K562 (cell line): ENCODE data around the gene RNF123. TPM values are rescaled to one million over a fixed set of nuclear protein-coding genes. Genes with fewer than 3 reads are reported as not detected.

Experiments used
- ATAC-seq: fragments of 200-7000 bp; cut with Tn5 transposase; 3 replicates; pipeline ENCODE4 v1.9.1; 2020; ENCODE audit warnings: moderate library complexity
- BruUV-seq: library from RNA; stranded (reverse); fragments of 400-500 nt; replicated peaks from 2 replicates; lab custom pipeline; 2021; lab: Mats Ljungman, UMichigan
- CTCF ChIA-PET: fragments of 300-600 bp; formaldehyde crosslinking; extraction: SDS; loops from one replicate; lab custom pipeline; 2021; ENCODE audit warnings: low intra/inter-chr PET ratio; lab: Yijun Ruan, JAX
- POLR2A ChIA-PET: fragments of 300-600, 350-650 bp; sonication (Branson Sonifier 250); formaldehyde crosslinking; extraction: SDS; loops from one replicate; lab custom pipeline; 2021; ENCODE audit warnings: antibody characterized with exemption, inconsistent platforms; lab: Yijun Ruan, JAX
- DNase-seq, 4 experiments: peaks; one replicate each; pipeline versions ENCODE4 v3.0.0 to v3.0.0-alpha.2; 2011 to 2018; ENCODE audit warnings: low spot score in 3 of 4, mixed read lengths in 3 of 4; ENCODE audit errors: extremely low read depth in 1 of 4
- FAIRE-seq: peaks from 2 replicates; lab custom pipeline; 2011; peaks lifted over from hg19 to GRCh38; lab: Jason Lieb, UNC
- H2AFZ ChIP-seq: 2 replicates; pipeline ENCODE4 v1.6.0; 2011; ENCODE audit warnings: low read depth, low read length, control low read depth, inconsistent platforms
- H3K27ac ChIP-seq: fragments of 200-600 bp; 3 replicates; pipeline ENCODE4 v1.8.0; 2011; ENCODE audit warnings: low read depth, mild to moderate bottlenecking, control low read depth, inconsistent platforms, low read length, moderate library complexity, mixed read lengths; ENCODE audit errors: extremely low read depth
- H3K27me3 ChIP-seq, 2 experiments: fragments of 300-600 bp in 1 of 2; 2 replicates in 1 of 2; 3 replicates in 1 of 2; pipeline versions ENCODE4 v1.6.0 to v1.8.0; 2011; ENCODE audit warnings: inconsistent platforms in 2 of 2, low read length in 2 of 2, mild to moderate bottlenecking in 1 of 2, mixed read lengths in 1 of 2, moderate library complexity in 1 of 2; ENCODE audit not compliant: control insufficient read depth in 2 of 2, insufficient read depth in 2 of 2
- H3K36me3 ChIP-seq: fragments of 300-600 bp; 3 replicates; pipeline ENCODE4 v1.8.0; 2011; ENCODE audit warnings: mild to moderate bottlenecking, low read length, inconsistent platforms; ENCODE audit not compliant: control insufficient read depth, insufficient read depth
- H3K4me1 ChIP-seq, 2 experiments: fragments of 200-600 bp in 1 of 2; replicated peaks in 1 of 2; 2 replicates in 1 of 2; 3 replicates in 1 of 2; pipeline versions ENCODE4 v1.5.1 to v1.8.0; 2011; ENCODE audit warnings: inconsistent platforms in 2 of 2, low read length in 2 of 2, mild to moderate bottlenecking in 1 of 2, mixed read lengths in 1 of 2, moderate library complexity in 1 of 2; ENCODE audit not compliant: control insufficient read depth in 2 of 2, insufficient read depth in 2 of 2
- H3K4me2 ChIP-seq: 2 replicates; pipeline ENCODE4 v1.6.1; 2011; ENCODE audit warnings: low read length, control low read depth, inconsistent platforms, mixed read lengths; ENCODE audit not compliant: insufficient read depth
- H3K4me3 ChIP-seq: fragments of 200-600 bp; sonication (generic), shearing (Covaris generic); 2 replicates; pipeline ENCODE4 v1.5.1; 2016; ENCODE audit warnings: control low read depth, inconsistent platforms
- H3K79me2 ChIP-seq: fragments of 200-600 bp; 3 replicates; pipeline ENCODE4 v1.8.0; 2011; ENCODE audit warnings: low read length, inconsistent platforms; ENCODE audit not compliant: control insufficient read depth, insufficient read depth
- H3K9ac ChIP-seq, 2 experiments: 2 replicates each; pipeline versions ENCODE4 v1.6.0 to v1.6.1; 2011; ENCODE audit warnings: low read depth in 2 of 2, low read length in 2 of 2, control low read depth in 1 of 2, inconsistent platforms in 1 of 2, mild to moderate bottlenecking in 1 of 2, mixed read lengths in 1 of 2; ENCODE audit not compliant: insufficient read depth in 1 of 2
- H3K9me1 ChIP-seq: one replicate; pipeline ENCODE4 v1.6.0; 2011; ENCODE audit warnings: inconsistent platforms, mild to moderate bottlenecking, low read length, moderate library complexity; ENCODE audit not compliant: control insufficient read depth, insufficient read depth
- H3K9me3 ChIP-seq: replicated peaks from 2 replicates; pipeline ENCODE4 v1.5.1; 2011; ENCODE audit warnings: low read depth, low read length, inconsistent platforms; ENCODE audit not compliant: control insufficient read depth, insufficient read depth
- H4K20me1 ChIP-seq: replicated peaks from 2 replicates; pipeline ENCODE4 v1.6.1; 2011; ENCODE audit warnings: low read length, inconsistent platforms, mixed read lengths; ENCODE audit not compliant: control insufficient read depth, insufficient read depth
- BCL6 ChIP-seq: fragments of 250-450 bp; sonication (Bioruptor Pico); IDR thresholded peaks from 2 replicates; pipeline ENCODE4 v1.4.0; 2020
- CBX5 ChIP-seq: IDR thresholded peaks from 2 replicates; pipeline ENCODE4 v1.6.1; 2014; ENCODE audit warnings: low read depth, borderline replicate concordance
- ELF2 ChIP-seq: fragments of 250-450 bp; sonication (Bioruptor Pico); IDR thresholded peaks from 2 replicates; pipeline ENCODE4 v1.5.0; 2021; ENCODE audit warnings: mild to moderate bottlenecking
- IFI16 ChIP-seq: fragments of 250-450 bp; sonication (Bioruptor Pico); IDR thresholded peaks from 2 replicates; pipeline ENCODE4 v2.1.2; 2022; ENCODE audit warnings: mild to moderate bottlenecking, inconsistent platforms
- MCM7 ChIP-seq, 2 experiments: fragments of 450-650 bp; IDR thresholded peaks; 2 replicates each; pipeline ENCODE4 v1.6.1; 2016 to 2018
- POLR2A ChIP-seq: fragments of 450-650 bp; conservative IDR thresholded peaks from 2 replicates; pipeline ENCODE4 v1.6.1; 2016
- RFX5 ChIP-seq: IDR thresholded peaks from 2 replicates; pipeline ENCODE4 v1.6.1; 2011; ENCODE audit warnings: low read depth, mild to moderate bottlenecking, improper control_type of control experiment, low read length
- ZC3H4 ChIP-seq: sonication (generic); formaldehyde crosslinking; IDR thresholded peaks from 2 replicates; pipeline ENCODE4 v1.9.0; 2021; ENCODE audit warnings: missing genetic modification reagents, borderline replicate concordance
- WGBS: fragments of 100-300 bp; shearing (Covaris generic); methylation state at CpG from one replicate; pipeline ENCODE4 v1.1.6; 2016; ENCODE audit warnings: low coverage, mixed read lengths; ENCODE audit not compliant: insufficient coverage; ENCODE audit errors: missing lambda C conversion rate; 5-methylcytosine and 5-hydroxymethylcytosine counted together
- in situ Hi-C: fragments of 300-500 bp; cut with MboI; formaldehyde crosslinking; loops from 4 replicates; pipeline ENCODE4 v1.15.0; 2018; ENCODE audit warnings: inconsistent platforms, mixed read lengths
- intact Hi-C: fragments of 100-400 bp; cut with micrococcal nuclease; formaldehyde crosslinking; loops from 2 replicates; pipeline ENCODE4 v1.14.2; 2022
- polyA plus RNA-seq, 8 experiments: library from polyadenylated mRNA; depleted of rRNA in 4 of 8; stranded (reverse) in 5 of 8; unstranded in 3 of 8; fragments of >200 nt; fragmentation: Nextera tagmentation in 2 of 8; fragmentation: Illumina TruSeq in 1 of 8; extraction: Ambion mirVana in 2 of 8; extraction: Trizol in 1 of 8; gene quantifications; 2 replicates each; pipeline versions ENCODE4 v1.2.1 to v1.2.3, GENCODE V29; 2011 to 2014; ENCODE audit warnings: inconsistent platforms in 1 of 8, missing spikeins in 1 of 8
- total RNA-seq, 7 experiments: library from RNA; depleted of rRNA in 6 of 7; stranded (reverse); fragments of >200 nt in 6 of 7; fragmentation: Illumina TruSeq in 2 of 7; extraction: Trizol in 2 of 7; gene quantifications; 2 replicates each; pipeline versions ENCODE4 v1.2.1 to v1.2.3, GENCODE V29; 2011 to 2021; ENCODE audit warnings: low replicate concordance in 1 of 7

Gene RNF123
- total and polyA plus RNA-seq, 9 of the 15 experiments (the other 6 are each of a cell fraction or from before 2014, with no cell fraction given), result 8.7 to 53.1 (median 17.5) TPM

DNA sequence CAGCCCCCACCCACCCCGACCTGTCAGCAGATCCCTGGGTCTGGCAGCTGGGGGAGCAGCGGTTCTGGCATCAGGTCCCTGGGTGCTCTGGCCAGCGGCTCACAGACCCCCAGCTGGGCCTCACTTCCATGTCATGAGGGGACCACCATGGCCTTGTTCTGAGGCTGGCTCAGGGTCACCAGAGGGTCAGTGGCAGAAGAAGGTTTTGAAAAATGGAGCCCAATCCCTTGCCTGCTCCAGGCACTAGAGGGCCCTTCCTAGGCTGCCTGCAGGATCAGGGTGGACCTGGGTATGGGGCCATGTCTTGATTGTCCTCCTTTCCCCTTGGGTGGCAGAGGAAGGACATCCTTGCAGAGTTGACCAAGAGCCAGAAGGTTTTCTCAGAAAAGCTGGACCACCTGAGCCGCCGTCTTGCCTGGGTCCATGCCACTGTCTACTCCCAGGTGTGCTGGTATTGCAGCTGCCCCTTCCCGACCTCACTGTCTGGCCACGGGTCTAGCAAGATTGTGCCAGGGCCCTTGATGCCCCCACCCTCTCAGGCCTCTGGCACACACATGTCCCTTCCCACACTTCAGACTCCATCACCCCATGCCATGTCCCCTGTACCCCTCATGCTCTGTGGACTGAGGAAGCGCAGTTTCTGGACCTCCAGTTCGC, 17.2 kb downstream of the RNF123 start:
- intact Hi-C loops, result no loop called here
- TF ChIP-seq POLR2A (0 out of 2 replicates have a peak, but pooled peaks have one; percentile 13), CBX5 (no peak)
- in situ Hi-C loops, result no loop called here
- POLR2A ChIA-PET, result no interaction called here
- Histone ChIP-seq H3K4me1 (peaks cover 0 to 6% of the 10 kb centered on the region in 2 experiments; a peak in 2 of 5 replicates), H3K4me3 (no peak overlapping the region), H4K20me1 (no peaks in the 10 kb centered on the region), H3K9ac (no peak overlapping the region), H3K9me1 (no peaks in the 10 kb centered on the region), H3K9me3 (no peaks in the 10 kb centered on the region), H3K27me3 (no peaks in the 10 kb centered on the region), H3K36me3 (peaks cover 54% of the 10 kb centered on the region; the same call in 2 of the 3 replicates), H2AFZ (no peak overlapping the region), H3K4me2 (no peak overlapping the region), H3K27ac (no peak overlapping the region), H3K79me2 (no peaks in the 10 kb centered on the region)
- no peak for FAIRE-seq
- ATAC-seq, result no peak
- WGBS, result 83% methylated on average over 5 of the region's 9 CpGs
- BruUV-seq, result no TSS peak
- CTCF ChIA-PET, result no interaction called here
- DNase-seq, result no peak

DNA sequence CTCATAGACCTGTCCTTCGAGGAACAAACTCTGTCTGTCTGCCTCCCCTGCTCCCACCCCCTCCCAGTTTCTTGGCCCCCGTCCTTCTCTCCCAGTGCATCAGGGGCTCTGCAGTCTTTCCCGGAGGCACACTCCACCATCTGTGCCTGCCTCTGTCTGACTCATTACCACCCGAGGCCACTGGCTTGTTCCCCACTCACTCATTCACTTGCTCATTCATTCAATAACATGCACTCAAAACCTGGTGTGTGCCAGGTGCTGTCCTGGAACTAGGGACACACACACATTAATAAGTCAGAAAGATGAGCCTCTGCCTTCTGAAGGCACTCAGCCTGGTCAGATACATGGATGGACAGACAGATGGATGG, 17.7 kb downstream of the RNF123 start:
- Histone ChIP-seq H3K4me1 (peaks cover 0 to 6% of the 10 kb centered on the region in 2 experiments; a peak in 2 of 5 replicates), H3K9me3 (no peaks in the 10 kb centered on the region), H3K4me2 (no peak overlapping the region), H3K27ac (no peak overlapping the region), H4K20me1 (no peaks in the 10 kb centered on the region), H3K9me1 (no peaks in the 10 kb centered on the region), H3K4me3 (no peak overlapping the region), H3K36me3 (peaks cover 49% of the 10 kb centered on the region; the same call in 2 of the 3 replicates), H3K27me3 (no peaks in the 10 kb centered on the region), H2AFZ (no peak overlapping the region), H3K9ac (no peak overlapping the region)
- intact Hi-C loops (no loop called here), in situ Hi-C loops (no loop called here)
- DNase-seq (no peak), FAIRE-seq (no peak), ATAC-seq (no peak)
- POLR2A ChIA-PET, result interaction anchor here (0.6 kb wide), 1 partner anchor 10 kb away, joined by 3 read pairs; no protein-coding TSS in a partner anchor
- BruUV-seq, result no TSS peak
- CTCF ChIA-PET, result no interaction called here
- no peak for TF ChIP-seq MCM7 (IDR thresholded peaks at IDR 0.05)
- TF ChIP-seq RFX5, result no peak
- no peak for TF ChIP-seq IFI16 (CRISPR knock-in tag)
- TF ChIP-seq BCL6 (CRISPR knock-in tag), result no peak
- no peak for TF ChIP-seq ZC3H4 (CRISPR knock-in tag)
- no peak for TF ChIP-seq ELF2 (CRISPR knock-in tag)
- TF ChIP-seq, all 486 proteins: peak for 0
- WGBS, result 72% methylated on average over 3 of the region's 4 CpGs
- no peaks in the 10 kb centered on the region for H3K79me2 ChIP-seq
